Measurements from ENCODE around the gene ASTN2.

The ASTN2 gene

GRCh38 chr9:116737152-116737546, 677.7 kb downstream of the ASTN2 start:
- DNase-seq (ENCODE audit: low read depth) = peak; percentile 22

- no peak for DNase-seq (ENCODE audit: low read depth)
These were observed 678.3 kb downstream of the ASTN2 start for GRCh38 chr9:116736399-116737151.

DNA sequence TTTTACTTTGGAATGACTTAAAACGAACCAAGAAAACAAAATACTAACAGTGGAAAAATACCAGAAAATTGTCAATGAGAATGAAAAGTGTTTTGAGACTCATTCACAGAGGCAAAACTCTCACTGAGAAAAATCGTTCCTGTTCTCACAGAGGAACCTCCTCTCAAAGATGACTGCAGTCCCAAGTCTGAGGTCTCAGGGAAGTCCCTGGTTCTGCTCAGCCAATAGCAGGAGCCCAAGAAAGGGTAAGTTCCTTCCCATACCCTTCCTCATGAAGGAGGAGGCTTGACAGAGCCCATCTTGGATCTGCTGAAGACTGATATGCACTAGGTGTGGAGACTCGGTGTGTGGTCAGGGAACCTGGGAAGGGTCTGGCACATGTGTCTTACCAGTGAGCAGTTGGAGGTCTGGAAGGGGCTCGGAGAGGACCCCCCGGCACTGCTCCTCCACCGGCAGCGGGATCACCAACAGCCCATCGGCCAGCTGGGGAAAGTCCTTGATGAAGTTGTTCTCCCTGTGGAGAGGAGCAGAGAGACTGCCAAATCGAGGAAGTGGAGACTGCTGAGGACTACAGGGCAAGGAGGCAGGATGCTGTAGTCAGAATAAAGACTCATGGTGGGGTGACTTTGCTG, 681.7 kb downstream of the ASTN2 start:
- DNase-seq (ENCODE audit: low read depth) = no peak

DNA sequence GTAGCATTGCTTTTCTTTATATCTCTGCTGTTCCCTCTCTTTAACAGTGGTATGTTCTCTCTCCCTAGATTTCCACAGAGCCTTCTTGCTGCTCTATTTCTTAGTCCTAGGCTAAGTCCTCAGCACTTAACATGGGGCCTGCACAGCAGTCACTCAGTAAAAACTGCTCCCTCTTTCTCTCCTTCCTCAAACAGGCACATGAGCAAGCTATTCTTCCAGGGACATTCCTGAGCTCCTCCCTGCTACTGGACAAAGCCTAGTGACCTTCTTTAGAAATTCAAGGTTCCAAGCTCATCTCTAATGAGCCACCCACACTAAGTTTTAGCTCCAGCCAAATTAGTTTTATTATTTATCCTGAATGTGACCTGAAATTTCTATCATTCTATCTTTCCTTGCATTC, 688.3 kb downstream of the ASTN2 start:
- no peak for DNase-seq (ENCODE audit: low read depth)

GRCh38 chr9:116724123-116724522, 690.7 kb downstream of the ASTN2 start:
- DNase-seq (ENCODE audit: low read depth) = no peak

DNA sequence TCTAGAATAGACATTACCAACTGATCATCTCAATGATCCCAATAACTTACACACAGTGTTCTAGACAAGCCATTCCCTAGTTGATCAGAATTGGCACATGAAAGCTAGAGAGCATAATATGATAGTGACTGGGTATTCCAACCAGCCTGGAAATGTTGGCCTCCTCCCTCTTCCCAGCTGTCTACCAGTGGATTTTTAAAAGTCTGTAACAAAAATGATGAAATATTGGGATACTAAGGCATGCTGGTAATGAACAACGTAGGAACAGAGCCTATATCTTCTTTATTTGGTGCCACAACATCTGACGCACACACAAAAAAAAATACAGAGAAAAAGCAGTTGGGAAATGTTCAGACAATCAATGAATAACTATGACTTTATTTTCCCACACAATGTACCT, 692.9 kb downstream of the ASTN2 start:
- no peak for DNase-seq (ENCODE audit: low read depth)

- DNase-seq (ENCODE audit: low read depth) = no peak
These were observed 693.4 kb downstream of the ASTN2 start for GRCh38 chr9:116721411-116721810.

DNA sequence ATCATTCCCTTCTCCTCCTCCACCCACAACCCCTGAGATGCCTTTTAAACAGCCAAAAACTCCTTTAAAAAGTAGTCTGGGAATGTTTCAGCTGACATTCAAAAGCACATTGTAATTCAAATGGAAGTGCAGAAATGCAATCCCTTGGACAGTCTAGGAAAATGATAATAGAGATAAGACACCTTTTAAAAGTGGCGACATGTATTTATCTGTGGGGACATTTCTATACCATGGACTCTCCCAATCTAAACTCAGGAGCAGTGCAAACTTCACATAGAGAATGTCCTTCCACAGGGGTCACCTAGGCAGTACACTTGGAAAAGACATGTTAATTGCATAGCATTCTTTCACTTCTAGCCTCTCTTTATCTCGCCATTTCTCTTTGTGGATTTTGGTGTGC, 694.7 kb downstream of the ASTN2 start:
- DNase-seq (ENCODE audit: low read depth) = no peak

GRCh38 chr9:116718111-116718510, 696.7 kb downstream of the ASTN2 start:
- no peak for DNase-seq (ENCODE audit: low read depth)

- no peak for DNase-seq (ENCODE audit: low read depth)
These were observed 697.7 kb downstream of the ASTN2 start for GRCh38 chr9:116717150-116717549.

DNA sequence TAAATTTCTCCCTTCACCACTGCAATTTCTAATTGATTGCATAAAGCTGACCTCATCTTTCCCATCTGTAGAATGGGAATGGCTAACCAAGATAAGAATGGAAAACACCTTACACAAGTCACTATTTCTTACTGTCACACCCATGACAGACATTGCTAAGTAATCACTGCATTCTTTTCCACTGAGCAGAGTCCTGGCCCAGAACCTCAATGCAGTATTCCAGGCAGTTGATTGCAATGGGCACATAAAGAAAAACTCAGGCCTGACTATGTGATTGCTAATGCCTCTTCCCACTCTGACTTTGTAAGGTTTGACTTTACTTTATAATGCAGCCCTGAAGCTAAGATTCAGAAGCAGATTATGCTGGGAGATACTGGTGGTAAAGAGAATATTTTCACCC, 698.4 kb downstream of the ASTN2 start:
- DNase-seq (ENCODE audit: low read depth) = no peak

DNA sequence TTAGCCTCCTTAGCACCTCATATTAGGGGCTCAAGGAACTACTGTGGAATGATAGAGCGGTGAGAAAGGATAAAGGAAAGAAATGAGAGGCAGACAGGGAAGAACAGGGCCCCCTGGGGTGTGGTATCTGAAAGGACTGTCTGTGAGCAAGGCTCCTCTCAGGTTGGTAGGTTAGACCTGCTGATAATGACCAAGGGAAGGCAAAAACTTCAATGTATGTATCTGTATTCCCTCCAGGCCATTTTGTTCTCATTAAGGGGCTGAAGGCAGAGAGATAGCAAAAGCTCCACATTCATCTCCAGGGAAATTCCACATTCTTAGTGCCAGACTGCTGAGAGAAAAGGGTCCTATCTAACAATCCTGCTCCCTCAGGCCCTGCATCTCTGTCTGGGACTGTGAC, 699.1 kb downstream of the ASTN2 start:
- no peak for DNase-seq (ENCODE audit: low read depth)

- DNase-seq (ENCODE audit: low read depth) = no peak
These were observed 701.6 kb downstream of the ASTN2 start for GRCh38 chr9:116713271-116713670.

DNA sequence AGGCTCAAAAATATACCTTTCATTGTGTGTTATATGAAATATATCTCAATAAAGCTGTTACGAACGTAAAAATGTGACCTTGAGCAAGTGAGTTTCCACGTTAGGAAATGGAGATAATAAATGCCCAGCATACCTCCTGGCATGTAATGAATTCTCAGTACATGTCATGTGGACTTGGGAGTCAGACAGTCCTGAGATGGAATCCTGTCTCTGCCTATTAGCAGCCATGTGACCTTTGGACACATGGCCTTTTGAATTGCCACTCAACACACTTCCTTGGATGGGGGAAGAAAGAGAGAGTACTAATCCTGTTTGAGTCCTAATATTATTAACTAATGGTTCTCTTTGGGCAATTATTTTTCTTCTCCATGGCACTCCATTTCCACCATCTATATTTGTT, 702.1 kb downstream of the ASTN2 start:
- no peak for DNase-seq (ENCODE audit: low read depth)

GRCh38 chr9:116706310-116707290, 708.3 kb downstream of the ASTN2 start:
- DNase-seq (ENCODE audit: low read depth) = no peak

- DNase-seq (ENCODE audit: low read depth) = no peak
These were observed 709.3 kb downstream of the ASTN2 start for GRCh38 chr9:116705531-116705930.

DNA sequence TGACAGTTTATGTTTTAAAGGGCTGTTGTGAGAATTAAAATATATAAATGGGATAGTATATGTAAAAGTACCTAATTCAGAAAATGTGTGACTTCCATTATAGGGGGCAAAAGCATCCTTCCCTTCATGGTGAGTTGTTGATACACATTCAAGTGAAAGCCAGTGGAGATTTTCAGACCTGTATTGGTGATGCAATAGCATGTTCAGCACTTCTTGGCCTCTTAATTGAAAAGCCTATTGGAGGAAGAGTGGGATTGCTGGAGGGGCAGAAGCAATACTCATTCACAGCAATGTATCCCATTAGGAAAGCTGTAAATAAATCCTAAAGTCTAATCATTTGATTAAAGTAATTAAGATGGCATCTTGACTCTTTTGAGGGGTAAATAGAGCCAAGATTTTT, 710.4 kb downstream of the ASTN2 start:
- DNase-seq (ENCODE audit: low read depth) = no peak

GRCh38 chr9:116703634-116704033, 711.2 kb downstream of the ASTN2 start:
- DNase-seq (ENCODE audit: low read depth) = no peak

DNA sequence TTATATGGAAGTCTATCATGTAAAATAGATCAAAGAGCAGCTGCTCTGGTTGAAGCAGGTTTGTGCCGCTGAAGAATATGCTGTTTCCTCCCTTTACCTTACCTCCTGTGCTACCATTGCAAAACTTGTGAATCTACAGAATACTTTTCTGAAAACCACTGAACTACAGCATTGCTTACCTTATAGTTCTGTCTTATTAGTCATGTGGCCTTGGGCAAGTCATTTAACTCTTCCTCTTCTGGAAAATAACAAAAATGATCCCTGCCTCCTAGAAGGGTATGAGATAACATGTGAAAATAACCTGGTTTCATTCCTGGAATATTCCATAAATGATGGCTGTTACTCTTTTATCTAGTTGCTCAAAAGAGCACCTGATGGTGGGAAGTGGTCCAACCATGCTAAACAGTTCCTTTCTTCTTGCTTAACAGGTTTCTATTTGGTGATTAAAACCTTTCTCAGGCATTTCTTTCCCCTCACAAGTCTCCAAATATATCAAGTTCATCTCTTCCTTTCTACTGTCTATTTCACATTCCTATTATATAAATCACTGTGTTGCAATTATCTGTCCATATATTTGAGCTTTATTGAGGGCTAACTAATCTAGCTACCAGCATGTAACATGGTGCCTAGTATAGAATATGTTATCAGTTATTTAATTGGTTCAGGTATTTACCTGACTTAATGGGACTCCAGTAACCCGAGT, 712.8 kb downstream of the ASTN2 start:
- DNase-seq (ENCODE audit: low read depth) = no peak

GRCh38 chr9:116700882-116701865, 713.7 kb downstream of the ASTN2 start:
- DNase-seq (ENCODE audit: low read depth) = no peak

DNA sequence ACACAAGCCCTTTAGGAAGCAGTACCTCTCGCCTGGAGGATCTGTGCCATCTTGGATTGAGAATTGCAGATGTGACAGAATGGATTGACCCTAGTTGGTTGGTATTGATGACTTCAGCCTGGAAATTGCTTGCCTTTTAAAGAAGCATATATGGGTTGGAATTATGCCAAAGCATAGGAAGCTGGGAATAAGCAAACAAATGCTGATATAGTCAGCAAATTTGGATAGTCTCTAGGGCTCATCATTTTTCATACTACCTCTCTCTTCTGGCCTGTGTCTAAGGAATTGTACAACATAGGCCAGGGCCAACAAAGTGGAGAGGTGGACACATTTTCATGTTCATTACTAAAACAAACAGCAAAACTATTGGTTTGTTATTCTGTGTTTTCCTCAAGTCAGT, 714.6 kb downstream of the ASTN2 start:
- DNase-seq (ENCODE audit: low read depth) = no peak
